GM12873 (cell line): ENCODE measurements around the gene LDLRAD4.

ENCODE experiments used
- TF ChIP-seq, protein P1 (sequence below): IDR thresholded peaks from 2 replicates; pipeline ENCODE4 v1.5.1; 2012; ENCODE audit warnings: low read depth, mild to moderate bottlenecking, moderate library complexity, low read length, control low read depth; ENCODE audit not compliant: insufficient read depth; ENCODE audit errors: missing control alignments

Gene LDLRAD4

DNA sequence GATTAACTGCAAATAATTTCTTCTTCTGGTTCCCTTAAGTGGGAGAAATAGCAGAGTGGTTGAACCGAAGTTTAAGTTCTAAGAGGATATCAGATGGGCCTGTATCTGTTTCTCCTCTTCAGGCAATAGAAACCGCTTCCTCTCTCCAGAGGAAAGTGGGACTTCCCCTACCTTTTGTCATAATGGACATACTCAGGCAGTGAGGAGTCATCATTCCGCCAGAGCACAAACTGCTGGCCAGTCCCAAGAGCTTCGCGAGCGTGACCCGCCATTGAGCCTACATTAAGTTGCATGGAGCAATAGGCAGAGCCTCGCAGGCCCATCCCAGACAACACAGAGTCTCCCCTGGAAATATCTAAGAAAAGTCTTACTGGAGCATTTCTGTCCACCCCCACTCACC lies 158.9 kb downstream of the LDLRAD4 start:
- TF ChIP-seq, protein P1, sequence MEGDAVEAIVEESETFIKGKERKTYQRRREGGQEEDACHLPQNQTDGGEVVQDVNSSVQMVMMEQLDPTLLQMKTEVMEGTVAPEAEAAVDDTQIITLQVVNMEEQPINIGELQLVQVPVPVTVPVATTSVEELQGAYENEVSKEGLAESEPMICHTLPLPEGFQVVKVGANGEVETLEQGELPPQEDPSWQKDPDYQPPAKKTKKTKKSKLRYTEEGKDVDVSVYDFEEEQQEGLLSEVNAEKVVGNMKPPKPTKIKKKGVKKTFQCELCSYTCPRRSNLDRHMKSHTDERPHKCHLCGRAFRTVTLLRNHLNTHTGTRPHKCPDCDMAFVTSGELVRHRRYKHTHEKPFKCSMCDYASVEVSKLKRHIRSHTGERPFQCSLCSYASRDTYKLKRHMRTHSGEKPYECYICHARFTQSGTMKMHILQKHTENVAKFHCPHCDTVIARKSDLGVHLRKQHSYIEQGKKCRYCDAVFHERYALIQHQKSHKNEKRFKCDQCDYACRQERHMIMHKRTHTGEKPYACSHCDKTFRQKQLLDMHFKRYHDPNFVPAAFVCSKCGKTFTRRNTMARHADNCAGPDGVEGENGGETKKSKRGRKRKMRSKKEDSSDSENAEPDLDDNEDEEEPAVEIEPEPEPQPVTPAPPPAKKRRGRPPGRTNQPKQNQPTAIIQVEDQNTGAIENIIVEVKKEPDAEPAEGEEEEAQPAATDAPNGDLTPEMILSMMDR, result no peak

DNA sequence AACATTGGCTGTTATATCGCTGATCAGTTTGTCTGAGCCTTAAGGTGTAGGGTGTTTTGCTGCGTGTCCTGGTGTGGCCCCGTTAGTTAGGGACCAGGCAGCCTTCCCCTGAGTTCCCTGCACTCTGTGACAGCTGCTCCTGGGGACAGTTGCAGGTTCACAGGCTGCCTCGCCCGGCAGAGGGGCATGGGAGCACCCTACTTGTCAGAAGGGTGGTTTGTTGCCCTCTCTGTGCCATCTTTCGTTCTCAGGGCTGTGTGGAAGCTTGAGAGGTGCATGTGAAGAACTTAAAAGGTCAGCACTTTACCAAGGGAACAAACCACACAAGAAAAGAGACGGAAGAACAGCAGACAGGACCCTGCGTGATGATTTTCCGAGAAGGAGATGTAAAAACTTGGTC lies 159.6 kb downstream of the LDLRAD4 start:
- TF ChIP-seq, protein P1, result no peak

DNA sequence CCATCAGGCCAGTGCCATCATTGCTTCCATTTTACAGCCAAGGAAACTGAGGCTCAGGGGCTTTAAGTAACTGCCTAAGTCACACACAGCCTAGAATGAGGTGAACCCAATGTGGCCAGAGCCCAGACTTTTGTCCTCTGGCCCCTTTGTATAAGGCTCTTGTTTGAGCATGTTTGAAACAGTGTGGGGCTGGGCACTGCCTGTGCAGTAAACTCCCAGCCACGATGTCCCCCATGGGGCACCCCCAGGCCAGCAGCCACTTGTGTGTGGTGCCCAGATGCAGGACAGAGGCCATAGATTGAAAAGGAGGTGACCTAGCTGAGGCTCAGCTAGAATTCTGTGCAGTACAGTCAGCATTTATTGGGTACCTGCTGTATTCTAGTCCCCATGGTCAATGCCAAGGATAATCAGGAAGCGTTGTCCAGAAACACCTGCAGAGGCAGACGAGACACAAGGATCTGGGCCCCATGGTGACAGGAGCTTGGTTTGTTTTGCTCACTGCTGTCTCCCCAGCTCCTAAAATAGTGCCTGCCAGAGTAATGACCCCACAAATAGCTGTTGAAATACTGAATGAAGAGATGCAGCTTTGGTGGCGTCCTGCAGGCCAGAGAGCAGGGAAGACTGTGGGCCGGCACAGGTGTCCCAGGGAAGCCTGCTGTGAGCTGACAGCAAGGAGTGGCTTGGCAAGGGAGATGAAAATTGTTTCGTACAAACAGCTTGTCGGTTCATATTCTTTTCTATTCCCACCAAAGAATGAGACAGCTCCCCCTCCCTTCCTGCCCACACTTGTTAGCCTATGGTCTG lies 160.7 kb downstream of the LDLRAD4 start:
- TF ChIP-seq, protein P1, result no peak

DNA sequence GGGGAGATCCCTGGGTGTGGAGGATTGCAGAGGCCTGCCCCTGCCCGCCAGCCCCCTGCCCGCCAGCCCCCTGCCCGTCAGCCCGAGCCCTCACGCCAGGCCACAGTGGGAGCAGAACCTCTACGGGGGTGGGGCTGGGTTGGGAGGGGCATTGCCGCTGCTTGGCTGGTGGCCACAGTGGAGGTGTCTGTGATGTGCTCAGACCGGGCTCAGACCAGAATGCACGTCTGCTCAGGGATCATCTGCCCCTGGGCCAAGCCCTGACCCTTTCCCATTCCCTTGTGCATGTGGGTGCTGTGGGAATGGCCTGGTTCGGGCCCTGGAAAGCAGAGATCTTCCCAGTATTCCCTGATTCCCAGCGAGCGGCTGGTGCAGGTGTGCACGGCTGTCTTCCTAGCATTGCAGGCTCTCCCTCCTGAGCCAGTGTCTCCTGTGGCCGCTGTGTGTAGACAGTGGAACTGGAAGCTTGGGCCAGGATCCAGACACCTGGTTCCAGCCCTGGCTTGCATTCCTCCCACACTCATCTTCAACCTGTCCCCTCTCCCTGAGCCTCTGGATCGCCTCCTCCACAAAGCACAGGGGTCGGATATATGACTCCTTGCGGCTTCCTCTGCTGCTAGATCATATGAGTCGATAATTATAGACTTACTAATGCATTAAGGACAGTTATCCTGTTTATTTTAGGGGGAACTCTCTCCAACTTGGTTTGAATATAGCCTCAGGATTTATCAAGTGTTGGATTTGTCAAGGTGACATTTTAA lies 161.6 kb downstream of the LDLRAD4 start:
- TF ChIP-seq, protein P1, result no peak

DNA sequence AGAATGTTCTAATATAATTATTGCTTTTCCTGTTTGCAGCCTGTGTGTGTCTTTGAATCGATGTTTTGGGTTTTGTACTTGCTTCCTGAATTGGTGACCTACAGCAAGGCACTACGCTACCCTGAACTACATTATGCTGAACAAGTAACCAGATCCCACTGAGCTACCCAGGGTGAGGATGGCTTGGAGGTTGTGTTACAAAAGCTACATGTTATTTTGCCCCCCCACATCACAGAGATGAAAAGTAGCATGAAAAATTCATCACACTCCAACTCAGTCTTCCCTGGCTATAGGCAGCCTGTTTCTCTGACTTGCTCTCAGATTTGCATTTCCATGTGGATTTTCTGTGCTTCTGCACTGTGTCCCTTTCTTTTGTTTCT lies 162.1 kb downstream of the LDLRAD4 start:
- TF ChIP-seq, protein P1, result no peak

DNA sequence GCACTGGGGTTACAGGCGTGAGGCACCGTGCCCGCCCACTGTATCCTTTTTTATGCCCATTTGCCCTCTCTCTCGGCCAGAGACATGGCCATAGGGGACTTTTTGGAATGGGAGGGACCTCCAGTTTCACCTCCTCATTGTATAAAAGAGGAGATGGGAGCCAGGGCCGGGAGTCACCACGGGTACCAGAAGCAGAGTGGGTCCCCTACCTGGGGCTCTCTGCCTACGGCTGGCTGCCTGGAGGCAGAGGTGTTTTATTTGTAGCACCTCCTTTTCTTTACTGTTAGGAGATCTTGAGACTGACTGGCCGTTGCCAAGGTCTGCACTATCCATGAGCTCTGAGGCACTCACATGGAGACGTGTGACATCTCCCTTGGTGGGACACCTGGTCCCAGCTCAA lies 162.8 kb downstream of the LDLRAD4 start:
- TF ChIP-seq, protein P1, result no peak

DNA sequence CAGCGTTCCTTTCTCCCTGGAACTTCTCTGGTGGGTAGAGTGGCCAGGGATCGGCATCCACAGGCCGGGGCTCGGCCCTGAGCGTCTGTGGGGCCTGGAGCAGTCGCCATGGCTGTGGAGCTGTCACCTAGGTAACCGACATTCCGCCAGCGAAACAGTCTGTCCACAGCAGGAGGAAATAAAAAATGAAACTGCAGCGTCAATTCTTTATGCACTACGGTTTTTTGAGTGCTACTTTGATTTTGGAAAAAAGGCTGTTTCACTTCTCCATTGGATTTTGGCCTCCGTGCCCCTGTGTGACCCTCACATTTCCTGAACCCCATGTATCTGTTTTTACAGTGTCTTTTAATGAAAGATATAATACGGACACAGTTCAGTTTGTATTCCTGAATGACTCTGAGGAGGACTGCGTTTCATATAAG lies 163.4 kb downstream of the LDLRAD4 start:
- TF ChIP-seq, protein P1, result no peak
